ENCODE data around the gene C1orf94. TPM values are rescaled to one million over a fixed set of nuclear protein-coding genes. Genes with fewer than 3 reads are reported as not detected.

The C1orf94 gene
- polyA plus RNA-seq, 1 of the 3 experiments (the other 2 are of a cell fraction) = not detected

- no peak overlapping the region for H2AFZ ChIP-seq (ENCODE audit: low read depth)
- no peak for TF ChIP-seq NFIC (IDR thresholded peaks at IDR 0.05; ENCODE audit: borderline replicate concordance)
- TF ChIP-seq MEF2A (IDR thresholded peaks at IDR 0.05; ENCODE audit: borderline replicate concordance, low read depth) = no peak
- no peak for TF ChIP-seq TAF1 (IDR thresholded peaks at IDR 0.05; ENCODE audit: borderline replicate concordance, low read depth, low read length)
- no peak for TF ChIP-seq JUND (IDR thresholded peaks at IDR 0.05)
- no peak for TF ChIP-seq POLR2AphosphoS5 (IDR thresholded peaks at IDR 0.05; ENCODE audit: low read depth, low read length)
- TF ChIP-seq RXRA (IDR thresholded peaks at IDR 0.05; ENCODE audit: borderline replicate concordance, low read depth) = no peak
- no peak for TF ChIP-seq RFX5 (IDR thresholded peaks at IDR 0.05; ENCODE audit: low read length)
- TF ChIP-seq TCF12 (IDR thresholded peaks at IDR 0.05) = no peak
- TF ChIP-seq MAX (IDR thresholded peaks at IDR 0.05; ENCODE audit: low read depth) = no peak
- TF ChIP-seq EZH2phosphoT487 (IDR thresholded peaks at IDR 0.05; ENCODE audit: borderline replicate concordance, low read depth) = no peak
- no peak for TF ChIP-seq ZBTB33 (IDR thresholded peaks at IDR 0.05; ENCODE audit: borderline replicate concordance, low read depth)
- TF ChIP-seq SIN3A (IDR thresholded peaks at IDR 0.05; ENCODE audit: borderline replicate concordance, low read depth, low read length) = no peak
- TF ChIP-seq RAD21 (IDR thresholded peaks at IDR 0.05; ENCODE audit: low read length) = no peak
- TF ChIP-seq GATA2 (CRISPR knock-in tag; IDR thresholded peaks at IDR 0.05) = no peak
- TF ChIP-seq FOSL2 (IDR thresholded peaks at IDR 0.05; ENCODE audit: borderline replicate concordance, low read depth) = no peak
- no peak for TF ChIP-seq RCOR1 (IDR thresholded peaks at IDR 0.05; ENCODE audit: low read length)
- no peak for TF ChIP-seq ELF1 (IDR thresholded peaks at IDR 0.05)
- TF ChIP-seq EP300 (IDR thresholded peaks at IDR 0.05; ENCODE audit: borderline replicate concordance in 1 of 2, low read depth in 1 of 2, low read length in 1 of 2) = no peak
- no peak for TF ChIP-seq REST (IDR thresholded peaks at IDR 0.05; ENCODE audit: low read depth, low read length)
- no peak for TF ChIP-seq USF1 (IDR thresholded peaks at IDR 0.05; ENCODE audit: borderline replicate concordance, low read depth)
- ChIA-PET POLR2A (no interaction called here), CTCF (interaction anchor here (5.3 kb wide), 1 partner anchor 10 kb away, joined by 35 read pairs; the partner anchor contains the start of gene CSMD2)
- H3K79me2 ChIP-seq (ENCODE audit: insufficient read depth) = no peaks in the 10 kb centered on the region
- H4K20me1 ChIP-seq (ENCODE audit: insufficient read depth) = no peaks in the 10 kb centered on the region
- H3K4me3 ChIP-seq (ENCODE audit: low read depth in 2 of 2, low read length in 1 of 2) = no peak overlapping the region
- no peaks in the 10 kb centered on the region for H3K4me1 ChIP-seq (ENCODE audit: control insufficient read depth in 1 of 2, insufficient read depth in 2 of 2, low read depth in 1 of 2, low read length in 1 of 2)
- no peak for DNase-seq
- H3K9ac ChIP-seq = no peak overlapping the region
- no peak overlapping the region for H3K27ac ChIP-seq (ENCODE audit: low read depth in 2 of 2, low read length in 1 of 2)
- H3K27me3 ChIP-seq (ENCODE audit: insufficient read depth) = no peaks in the 10 kb centered on the region
- no peak overlapping the region for H3K4me2 ChIP-seq
- H3K36me3 ChIP-seq (replicated peaks in 1 of 2; ENCODE audit: control insufficient read depth in 1 of 2, insufficient read depth in 2 of 2, low read length in 1 of 2) = no peaks in the 10 kb centered on the region
- H3K9me3 ChIP-seq = no peaks in the 10 kb centered on the region
- no peaks in the 10 kb centered on the region for H3F3A ChIP-seq (replicated peaks; ENCODE audit: insufficient read depth)
- no peaks in the 10 kb centered on the region for H3K9me2 ChIP-seq
- 46% methylated on average over 3 of the region's 4 CpGs for WGBS (ENCODE audit: low lambda C conversion rate)
Observed at GRCh38 chr1:34153246-34153645, 23.5 kb upstream of the C1orf94 start.
